Measurements from ENCODE around the gene SBSN.
A peak's percentile ranks its signal among the peaks of the same experiment; 100 is the strongest.

The SBSN gene

GRCh38 chr19:35510626-35510964, 17.5 kb downstream of the SBSN start:
- Histone ChIP-seq H3K36me3 (ENCODE audit: insufficient read depth, low read length) (no peaks in the 10 kb centered on the region), H3K9ac (ENCODE audit: low read depth, low read length) (no peak overlapping the region), H3K9me3 (ENCODE audit: insufficient read depth, low read length, severe bottlenecking) (no peaks in the 10 kb centered on the region), H3K27ac (ENCODE audit: low read length) (no peak overlapping the region), H3K4me2 (ENCODE audit: insufficient read depth, low read length) (no peak overlapping the region), H2AFZ (ENCODE audit: low read depth, low read length) (no peak overlapping the region), H3K4me1 (ENCODE audit: insufficient read depth, low read length) (no peaks in the 10 kb centered on the region), H3K4me3 (ENCODE audit: low read depth in 1 of 2, low read length in 2 of 2) (no peak overlapping the region), H3K79me2 (ENCODE audit: insufficient read depth, low read length) (no peaks in the 10 kb centered on the region), H3K27me3 (ENCODE audit: insufficient read depth, low read length, poor library complexity) (peaks cover 42% of the 10 kb centered on the region), H4K20me1 (ENCODE audit: insufficient read depth, low read length) (no peaks in the 10 kb centered on the region; the same call in 1 of the 2 replicates)
- no peak for DNase-seq
- ATAC-seq (ENCODE audit: insufficient read depth, low read depth), result no peak
- TF ChIP-seq EZH2 (IDR thresholded peaks at IDR 0.05; ENCODE audit: borderline replicate concordance, low read depth, low read length, severe bottlenecking) (no peak), CTCF (IDR thresholded peaks at IDR 0.05; ENCODE audit: borderline replicate concordance, extremely low read depth, low read length, poor library complexity, severe bottlenecking) (no peak)

GRCh38 chr19:35509861-35510625, 18.1 kb downstream of the SBSN start:
- Histone ChIP-seq H3K27me3 (ENCODE audit: insufficient read depth, low read length, poor library complexity) (peaks cover 45% of the 10 kb centered on the region), H3K4me1 (ENCODE audit: insufficient read depth, low read length) (no peaks in the 10 kb centered on the region), H3K27ac (ENCODE audit: low read length) (no peak overlapping the region), H4K20me1 (ENCODE audit: insufficient read depth, low read length) (no peaks in the 10 kb centered on the region; the same call in 1 of the 2 replicates), H2AFZ (ENCODE audit: low read depth, low read length) (no peak overlapping the region), H3K36me3 (ENCODE audit: insufficient read depth, low read length) (no peaks in the 10 kb centered on the region), H3K9ac (ENCODE audit: low read depth, low read length) (no peak overlapping the region), H3K9me3 (ENCODE audit: insufficient read depth, low read length, severe bottlenecking) (no peaks in the 10 kb centered on the region), H3K4me2 (ENCODE audit: insufficient read depth, low read length) (no peak overlapping the region), H3K4me3 (ENCODE audit: low read depth in 1 of 2, low read length in 2 of 2) (no peak overlapping the region), H3K79me2 (ENCODE audit: insufficient read depth, low read length) (no peaks in the 10 kb centered on the region)
- DNase-seq (peak; percentile 59), ATAC-seq (ENCODE audit: insufficient read depth, low read depth) (peak; percentile 84)
- TF ChIP-seq CTCF (IDR thresholded peaks at IDR 0.05; ENCODE audit: borderline replicate concordance, extremely low read depth, low read length, poor library complexity, severe bottlenecking) (peak; percentile 91), EZH2 (IDR thresholded peaks at IDR 0.05; ENCODE audit: borderline replicate concordance, low read depth, low read length, severe bottlenecking) (no peak)

- H3K27ac ChIP-seq (ENCODE audit: low read length), result no peak overlapping the region
- H3K9ac ChIP-seq (ENCODE audit: low read depth, low read length), result no peak overlapping the region
- no peaks in the 10 kb centered on the region for H3K36me3 ChIP-seq (ENCODE audit: insufficient read depth, low read length)
- no peaks in the 10 kb centered on the region for H3K4me1 ChIP-seq (ENCODE audit: insufficient read depth, low read length)
- no peaks in the 10 kb centered on the region for H3K79me2 ChIP-seq (ENCODE audit: insufficient read depth, low read length)
- H3K27me3 ChIP-seq (ENCODE audit: insufficient read depth, low read length, poor library complexity), result peaks cover 45% of the 10 kb centered on the region
- H3K9me3 ChIP-seq (ENCODE audit: insufficient read depth, low read length, severe bottlenecking), result no peaks in the 10 kb centered on the region
- no peak overlapping the region for H3K4me3 ChIP-seq (ENCODE audit: low read depth in 1 of 2, low read length in 2 of 2)
- ATAC-seq (ENCODE audit: insufficient read depth, low read depth) (no peak), DNase-seq (no peak)
- no peak overlapping the region for H2AFZ ChIP-seq (ENCODE audit: low read depth, low read length)
- H4K20me1 ChIP-seq (ENCODE audit: insufficient read depth, low read length), result no peaks in the 10 kb centered on the region; the same call in 1 of the 2 replicates
- no peak overlapping the region for H3K4me2 ChIP-seq (ENCODE audit: insufficient read depth, low read length)
- TF ChIP-seq CTCF (IDR thresholded peaks at IDR 0.05; ENCODE audit: borderline replicate concordance, extremely low read depth, low read length, poor library complexity, severe bottlenecking) (no peak), EZH2 (IDR thresholded peaks at IDR 0.05; ENCODE audit: borderline replicate concordance, low read depth, low read length, severe bottlenecking) (no peak)
These were observed 19.0 kb downstream of the SBSN start for GRCh38 chr19:35509018-35509652.
